A549 treated with RU486 at 1 μM for 4 hours (cell line): Measurements from ENCODE around the gene PCDHB1. TPM values are rescaled to one million over a fixed set of nuclear protein-coding genes. Genes with fewer than 3 reads are reported as not detected.

ENCODE experiments used
- total RNA-seq: library from RNA; stranded (reverse); fragments of 200-300 nt; extraction: Qiagen RNA extraction; gene quantifications from 5 replicates; pipeline ENCODE4 v1.2.3, GENCODE V29; 2022; ENCODE audit warnings: low read depth

PCDHB1 gene, protein sequence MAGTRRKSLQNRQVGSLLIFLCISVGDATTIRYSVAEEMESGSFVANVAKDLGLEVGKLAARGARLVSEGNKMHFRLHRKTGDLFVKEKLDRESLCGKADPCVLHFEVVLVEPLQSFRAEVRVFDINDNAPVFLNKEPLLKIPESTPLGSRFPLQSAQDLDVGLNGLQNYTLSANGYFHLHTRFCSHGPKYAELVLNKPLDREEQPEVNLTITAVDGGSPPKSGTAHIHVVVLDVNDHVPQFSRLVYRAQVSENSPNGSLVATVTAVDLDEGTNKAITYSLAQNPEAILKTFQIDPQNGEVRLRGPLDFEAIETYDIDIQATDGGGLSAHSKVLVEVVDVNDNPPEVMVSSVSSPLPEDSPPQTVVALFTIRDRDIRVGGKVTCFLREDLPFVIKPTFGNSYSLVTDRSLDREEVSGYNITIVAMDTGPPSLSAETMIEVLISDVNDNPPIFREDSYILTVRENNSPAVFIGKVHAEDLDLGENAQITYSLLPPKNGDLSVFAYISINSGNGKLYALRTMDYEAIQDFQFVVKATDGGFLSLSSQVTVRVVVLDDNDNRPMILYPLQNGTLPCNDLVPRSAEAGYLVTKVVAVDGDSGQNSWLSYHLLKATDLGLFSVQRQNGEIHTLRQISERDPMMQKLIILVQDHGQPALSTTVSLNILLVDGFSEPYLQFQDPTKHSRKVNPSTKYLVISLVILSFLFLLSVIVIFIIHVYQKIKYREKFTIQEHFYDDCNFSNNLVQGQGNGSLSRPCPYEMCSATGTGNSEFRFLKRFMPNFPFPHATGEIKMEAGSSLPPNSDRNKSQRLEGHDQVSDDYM
- total RNA-seq: not detected in 5 replicates

GRCh38 chr5:141050622-141051520, at the start of gene PCDHB1:
Gene PCDHB1 (plus strand): TSS chr5:141051374. CDS start chr5:141051471, 97 bp downstream.

GRCh38 chr5:141094481-141095262, 43.5 kb downstream of the PCDHB1 start, which contains the start of gene PCDHB2:
Gene PCDHB2 (plus strand): TSS chr5:141094615. CDS start chr5:141094791, 176 bp downstream.

DNA sequence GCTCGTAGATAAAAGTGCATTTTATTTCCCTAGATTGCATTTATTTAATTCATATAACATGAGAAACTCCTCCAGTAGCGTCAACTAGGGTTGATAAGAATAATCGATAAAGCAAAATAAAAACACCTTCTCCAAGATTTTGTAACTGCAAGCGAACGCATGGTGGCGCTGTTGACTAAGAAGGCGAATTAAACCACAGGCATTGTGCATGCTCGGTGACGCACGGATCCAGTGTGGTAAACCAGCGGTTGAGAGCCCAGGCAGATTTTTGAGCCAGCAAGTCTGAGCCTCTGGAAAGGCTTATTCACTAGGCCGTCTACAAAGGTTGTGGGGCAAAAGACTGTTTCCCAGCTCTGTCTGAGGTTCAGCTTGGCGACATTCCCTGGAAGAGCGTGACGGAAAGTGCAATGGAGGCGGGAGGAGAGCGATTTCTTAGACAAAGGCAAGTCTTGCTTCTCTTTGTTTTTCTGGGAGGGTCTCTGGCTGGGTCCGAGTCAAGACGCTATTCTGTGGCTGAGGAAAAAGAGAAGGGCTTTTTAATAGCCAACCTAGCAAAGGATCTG, 49.1 kb downstream of the PCDHB1 start, which contains the start of gene PCDHB3:
TSS of gene PCDHB3 (plus strand) at position 231 of the 563 bp plus-strand sequence. CDS start at position 408, 177 bp downstream.

Other genes with a start within 250 kb of the PCDHB1 start
- 1.3 to 1.7 TPM (median 1.5 TPM) in 5 replicates for gene PCDHA4, start 244.3 kb upstream of the PCDHB1 start, total RNA-seq
- gene PCDHA5, start 229.8 kb upstream of the PCDHB1 start, total RNA-seq: 0.46 to 1.0 TPM (median 0.75 TPM) in 5 replicates
- gene PCDHA6, start 223.4 kb upstream of the PCDHB1 start, total RNA-seq: 0.05 to 0.06 TPM (median 0.05 TPM) in 3 of 5 replicates, not detected in the others
- 0.05 to 0.15 TPM (median 0.11 TPM) in 4 of 5 replicates, not detected in the other for gene PCDHA7, start 217.1 kb upstream of the PCDHB1 start, total RNA-seq
- gene PCDHA8, start 210.2 kb upstream of the PCDHB1 start, total RNA-seq: 0.06 to 0.12 TPM (median 0.09 TPM) in 3 of 5 replicates, not detected in the others
- gene PCDHA9, start 203.0 kb upstream of the PCDHB1 start, total RNA-seq: 0.04 TPM in 1 of 5 replicates, not detected in the others
- gene PCDHA10, start 195.5 kb upstream of the PCDHB1 start, total RNA-seq: 0.01 to 0.05 TPM in 2 of 5 replicates, not detected in the others
- 0.08 to 0.11 TPM (median 0.10 TPM) in 4 of 5 replicates, not detected in the other for gene PCDHA11, start 182.4 kb upstream of the PCDHB1 start, total RNA-seq
- gene PCDHA12, start 176.1 kb upstream of the PCDHB1 start, total RNA-seq: 1.9 to 3.0 TPM (median 2.7 TPM) in 5 replicates
- gene PCDHA13, start 169.2 kb upstream of the PCDHB1 start, total RNA-seq: 0.06 to 0.09 TPM in 2 of 5 replicates, not detected in the others
- gene PCDHAC1, start 125.1 kb upstream of the PCDHB1 start, total RNA-seq: 1.1 to 1.9 TPM (median 1.3 TPM) in 5 replicates
- 2.4 to 6.1 TPM (median 2.8 TPM) in 5 replicates for gene PCDHAC2, start 84.9 kb upstream of the PCDHB1 start, total RNA-seq
- gene PCDHB2, start 43.2 kb downstream of the PCDHB1 start, total RNA-seq: 2.3 to 4.1 TPM (median 3.6 TPM) in 5 replicates
- gene PCDHB3, start 49.1 kb downstream of the PCDHB1 start, total RNA-seq: 0.03 to 0.06 TPM in 2 of 5 replicates, not detected in the others
- gene PCDHB4, start 70.4 kb downstream of the PCDHB1 start, total RNA-seq: 0.03 to 0.08 TPM (median 0.05 TPM) in 5 replicates
- gene PCDHB5, start 83.8 kb downstream of the PCDHB1 start, total RNA-seq: 1.5 to 1.8 TPM (median 1.6 TPM) in 5 replicates
- gene PCDHB6, start 98.7 kb downstream of the PCDHB1 start, total RNA-seq: 0.85 to 1.2 TPM (median 0.92 TPM) in 5 replicates
- gene PCDHB7, start 121.3 kb downstream of the PCDHB1 start, total RNA-seq: not detected in 5 replicates
- 0.25 to 0.43 TPM (median 0.34 TPM) in 5 replicates for gene PCDHB8, start 126.4 kb downstream of the PCDHB1 start, total RNA-seq
- 0.04 to 0.30 TPM (median 0.07 TPM) in 5 replicates for gene PCDHB16, start 131.0 kb downstream of the PCDHB1 start, total RNA-seq
- gene PCDHB9, start 135.8 kb downstream of the PCDHB1 start, total RNA-seq: 0.03 to 0.06 TPM in 2 of 5 replicates, not detected in the others
- 0.06 TPM in 2 of 5 replicates, not detected in the others for gene PCDHB10, start 141.0 kb downstream of the PCDHB1 start, total RNA-seq
- 0.06 to 0.14 TPM (median 0.07 TPM) in 4 of 5 replicates, not detected in the other for gene PCDHB11, start 148.3 kb downstream of the PCDHB1 start, total RNA-seq
- 0.05 to 0.09 TPM in 2 of 5 replicates, not detected in the others for gene PCDHB12, start 157.3 kb downstream of the PCDHB1 start, total RNA-seq
- gene PCDHB13, start 162.5 kb downstream of the PCDHB1 start, total RNA-seq: 0.06 to 0.12 TPM (median 0.09 TPM) in 5 replicates
- gene PCDHB14, start 172.0 kb downstream of the PCDHB1 start, total RNA-seq: 0.07 to 0.21 TPM (median 0.09 TPM) in 5 replicates
- 0.06 to 0.10 TPM (median 0.08 TPM) in 3 of 5 replicates, not detected in the others for gene PCDHB15, start 194.0 kb downstream of the PCDHB1 start, total RNA-seq